Dermis microvascular lymphatic vessel endothelial cell (primary cell): ENCODE data around the gene HDAC4. TPM values are rescaled to one million over a fixed set of nuclear protein-coding genes. Genes with fewer than 3 reads are reported as not detected.
A peak's percentile ranks its signal among the peaks of the same experiment; 100 is the strongest.

Experiments
- DNase-seq, 2 donors: peaks; one replicate each; pipeline versions ENCODE4 v3.0.0 to v3.0.0-alpha.2; 2010; ENCODE audit warnings: low read depth in 2 of 2
- total RNA-seq: library from RNA; depleted of rRNA; stranded (reverse); fragments of >200 nt; gene quantifications from 2 replicates; pipeline ENCODE4 v1.2.1, GENCODE V29; 2014

Gene HDAC4
- total RNA-seq, 1 donor from 2014 or later: 10.4 TPM

- DNase-seq: no peak
Observed at GRCh38 chr2:239129147-239129920, 271.5 kb downstream of the HDAC4 start.

- DNase-seq: no peak
Observed at GRCh38 chr2:239128706-239129105, 272.1 kb downstream of the HDAC4 start.

- no peak for DNase-seq
Observed at GRCh38 chr2:239127513-239127912, 273.3 kb downstream of the HDAC4 start.

- DNase-seq: no peak
Observed at GRCh38 chr2:239125726-239126675, 274.8 kb downstream of the HDAC4 start.

GRCh38 chr2:239124152-239124899 is 276.5 kb downstream of the HDAC4 start:
- DNase-seq: no peak

GRCh38 chr2:239122421-239123110 is 278.3 kb downstream of the HDAC4 start:
- DNase-seq: no peak

GRCh38 chr2:239121600-239122012 is 279.2 kb downstream of the HDAC4 start:
- no peak for DNase-seq

- DNase-seq: no peak
Observed at GRCh38 chr2:239120664-239121063, 280.2 kb downstream of the HDAC4 start.

- no peak for DNase-seq
Observed at GRCh38 chr2:239119346-239120126, 281.3 kb downstream of the HDAC4 start.

GRCh38 chr2:239118675-239119211 is 282.1 kb downstream of the HDAC4 start:
- no peak for DNase-seq

GRCh38 chr2:239118264-239118663 is 282.6 kb downstream of the HDAC4 start:
- DNase-seq: no peak

- no peak for DNase-seq
Observed at GRCh38 chr2:239117831-239118230, 283.0 kb downstream of the HDAC4 start.

GRCh38 chr2:239116456-239117246 is 284.2 kb downstream of the HDAC4 start:
- no peak for DNase-seq

GRCh38 chr2:239115616-239116015 is 285.2 kb downstream of the HDAC4 start:
- no peak for DNase-seq

- peak; percentile 39 to 58 for DNase-seq
Observed at GRCh38 chr2:239114616-239115265, 286.1 kb downstream of the HDAC4 start.

GRCh38 chr2:239114119-239114581 is 286.7 kb downstream of the HDAC4 start:
- DNase-seq: peak in 1 of 2 donors; percentile 21

GRCh38 chr2:239113615-239114014 is 287.2 kb downstream of the HDAC4 start:
- DNase-seq: no peak

GRCh38 chr2:239113171-239113570 is 287.6 kb downstream of the HDAC4 start:
- DNase-seq: no peak
